H9 (cell line): ENCODE data around the gene VAMP2. TPM values are rescaled to one million over a fixed set of nuclear protein-coding genes. Genes with fewer than 3 reads are reported as not detected.

Experiments
- DNase-seq: peaks from one replicate; pipeline ENCODE4 v3.0.0-alpha.2; 2017
- H2AFZ ChIP-seq: one replicate; pipeline ENCODE4 v1.6.1; 2013; ENCODE audit warnings: mild to moderate bottlenecking, low read length, control low read depth, moderate library complexity
- H2AK5ac ChIP-seq: 2 replicates; pipeline ENCODE4 v1.6.1; 2013; ENCODE audit warnings: low read length, control low read depth, mixed read lengths; ENCODE audit not compliant: insufficient read length
- H2BK120ac ChIP-seq: one replicate; pipeline ENCODE4 v1.6.1; 2013; ENCODE audit warnings: low read depth, mild to moderate bottlenecking, low read length, control low read depth, inconsistent platforms; ENCODE audit not compliant: poor library complexity, severe bottlenecking
- H2BK12ac ChIP-seq: 2 replicates; pipeline ENCODE4 v1.6.1; 2013; ENCODE audit warnings: low read length, control low read depth, mixed read lengths, low read depth; ENCODE audit not compliant: insufficient read length
- H2BK15ac ChIP-seq: 2 replicates; pipeline ENCODE4 v1.6.1; 2013; ENCODE audit warnings: low read depth, low read length, control low read depth
- H2BK20ac ChIP-seq: one replicate; pipeline ENCODE4 v1.6.1; 2013; ENCODE audit warnings: low read depth, mild to moderate bottlenecking, low read length, control low read depth, inconsistent platforms; ENCODE audit not compliant: poor library complexity, severe bottlenecking
- H2BK5ac ChIP-seq: 2 replicates; pipeline ENCODE4 v1.6.1; 2013; ENCODE audit warnings: low read length, control low read depth, mixed read lengths; ENCODE audit not compliant: insufficient read length
- H3K14ac ChIP-seq: 2 replicates; pipeline ENCODE4 v1.6.1; 2013; ENCODE audit warnings: low read length, control low read depth; ENCODE audit not compliant: insufficient read depth
- H3K18ac ChIP-seq: 2 replicates; pipeline ENCODE4 v1.6.1; 2013; ENCODE audit warnings: low read depth, mild to moderate bottlenecking, mixed read lengths, low read length, control low read depth; ENCODE audit not compliant: insufficient read length
- H3K23ac ChIP-seq: 2 replicates; pipeline ENCODE4 v1.6.1; 2013; ENCODE audit warnings: low read length, control low read depth, mixed read lengths, low read depth; ENCODE audit not compliant: insufficient read length
- H3K23me2 ChIP-seq: 2 replicates; pipeline ENCODE4 v1.6.1; 2013; ENCODE audit warnings: low read depth, mild to moderate bottlenecking, mixed read lengths, low read length, control low read depth; ENCODE audit not compliant: insufficient read length, poor library complexity, severe bottlenecking
- H3K27ac ChIP-seq: 2 replicates; pipeline ENCODE4 v1.5.1; 2013; ENCODE audit warnings: low read length, control low read depth, mixed read lengths, low read depth; ENCODE audit not compliant: insufficient read length
- H3K27me3 ChIP-seq: 2 replicates; pipeline ENCODE4 v1.6.1; 2013; ENCODE audit warnings: low read length, control low read depth, inconsistent platforms; ENCODE audit not compliant: insufficient read depth
- H3K4ac ChIP-seq: 2 replicates; pipeline ENCODE4 v1.6.1; 2013; ENCODE audit warnings: low read depth, mild to moderate bottlenecking, control low read depth, inconsistent platforms, low read length, moderate library complexity
- H3K4me1 ChIP-seq: 2 replicates; pipeline ENCODE4 v1.6.1; 2013; ENCODE audit warnings: low read length, control low read depth, inconsistent platforms; ENCODE audit not compliant: insufficient read depth
- H3K4me2 ChIP-seq: 2 replicates; pipeline ENCODE4 v1.6.1; 2013; ENCODE audit warnings: low read length, control low read depth, mixed read lengths; ENCODE audit not compliant: insufficient read length, insufficient read depth
- H3K56ac ChIP-seq: 2 replicates; pipeline ENCODE4 v1.6.1; 2013; ENCODE audit warnings: low read depth, mild to moderate bottlenecking, mixed read lengths, low read length, control low read depth; ENCODE audit not compliant: insufficient read length
- H3K79me1 ChIP-seq: 2 replicates; pipeline ENCODE4 v1.6.1; 2013; ENCODE audit warnings: low read depth, mild to moderate bottlenecking, moderate library complexity, low read length, control low read depth, inconsistent platforms; ENCODE audit not compliant: insufficient read depth, poor library complexity, severe bottlenecking
- H3K79me2 ChIP-seq: 2 replicates; pipeline ENCODE4 v1.6.1; 2013; ENCODE audit warnings: low read length, control low read depth, inconsistent platforms; ENCODE audit not compliant: insufficient read depth
- H3K9ac ChIP-seq: 2 replicates; pipeline ENCODE4 v1.6.1; 2013; ENCODE audit warnings: low read length, control low read depth, mixed read lengths; ENCODE audit not compliant: insufficient read length; ENCODE audit errors: extremely low read depth
- H3K9me3 ChIP-seq: one replicate; pipeline ENCODE4 v1.6.1; 2013; ENCODE audit warnings: low read depth, low read length, inconsistent platforms; ENCODE audit not compliant: control insufficient read depth
- H3T11ph ChIP-seq: one replicate; pipeline ENCODE4 v1.6.1; 2013; ENCODE audit warnings: mild to moderate bottlenecking, low read length, control low read depth, inconsistent platforms
- H4K20me1 ChIP-seq: one replicate; pipeline ENCODE4 v1.6.1; 2013; ENCODE audit not compliant: control insufficient read depth, insufficient read length, insufficient read depth
- H4K5ac ChIP-seq: 2 replicates; pipeline ENCODE4 v1.6.1; 2013; ENCODE audit warnings: low read depth, mild to moderate bottlenecking, mixed read lengths, low read length, control low read depth; ENCODE audit not compliant: insufficient read length
- H4K8ac ChIP-seq: replicated peaks from 2 replicates; pipeline ENCODE4 v1.6.1; 2013; ENCODE audit warnings: low read length, control low read depth, mixed read lengths, low read depth; ENCODE audit not compliant: insufficient read length
- H4K91ac ChIP-seq: 2 replicates; pipeline ENCODE4 v1.6.1; 2013; ENCODE audit warnings: low read depth, mild to moderate bottlenecking, moderate library complexity, mixed read lengths, low read length, control low read depth; ENCODE audit not compliant: insufficient read length
- H3K27ac Mint-ChIP-seq, 3 experiments: 2 replicates in 2 of 3; 3 replicates in 1 of 3; pipeline ENCODE4 v1.8.0; 2020 to 2021; ENCODE audit warnings: mixed read lengths in 3 of 3, mild to moderate bottlenecking in 1 of 3, moderate library complexity in 1 of 3
- H3K27me3 Mint-ChIP-seq: 2 replicates; pipeline ENCODE4 v1.8.0; 2021; ENCODE audit warnings: low read depth, mild to moderate bottlenecking, moderate library complexity, mixed read lengths
- H3K36me3 Mint-ChIP-seq, 3 experiments: 2 replicates in 2 of 3; 3 replicates in 1 of 3; pipeline ENCODE4 v1.8.0; 2020 to 2021; ENCODE audit warnings: low read depth in 3 of 3, mixed read lengths in 3 of 3; ENCODE audit not compliant: insufficient read depth in 1 of 3
- H3K4me1 Mint-ChIP-seq, 2 experiments: 2 replicates each; pipeline ENCODE4 v1.8.0; 2020; ENCODE audit warnings: mixed read lengths in 2 of 2
- H3K4me3 Mint-ChIP-seq, 2 experiments: 2 replicates in 1 of 2; 3 replicates in 1 of 2; pipeline ENCODE4 v1.8.0; 2020 to 2021; ENCODE audit warnings: mild to moderate bottlenecking in 2 of 2, mixed read lengths in 2 of 2, moderate library complexity in 1 of 2
- H3K9me3 Mint-ChIP-seq, 2 experiments: 2 replicates in 1 of 2; 3 replicates in 1 of 2; pipeline ENCODE4 v1.8.0; 2020; ENCODE audit warnings: mild to moderate bottlenecking in 2 of 2, mixed read lengths in 2 of 2, moderate library complexity in 1 of 2
- whole genome bisulfite sequencing: extraction: QIAGEN DNeasy Blood & Tissue Kit; methylation state at CpG from one replicate; pipeline ENCODE4 v1.1.7; 2013; ENCODE audit warnings: missing lambda C conversion rate, low lambda C conversion rate, mixed read lengths; ENCODE audit not compliant: insufficient read length; ENCODE audit errors: extremely low coverage; 5-methylcytosine and 5-hydroxymethylcytosine counted together
- total RNA-seq: library from RNA; stranded (reverse); gene quantifications from 2 replicates; pipeline ENCODE4 v1.2.1, GENCODE V29; 2021
- TF ChIP-seq, protein P1 (sequence below): fragments of 200-600 bp; sonication (generic); conservative IDR thresholded peaks from 3 replicates; pipeline ENCODE4 v1.8.0; 2021; ENCODE audit warnings: antibody characterized with exemption, mild to moderate bottlenecking

The VAMP2 gene
- total RNA-seq, 1 experiment from 2014 or later: 22.8 TPM

DNA sequence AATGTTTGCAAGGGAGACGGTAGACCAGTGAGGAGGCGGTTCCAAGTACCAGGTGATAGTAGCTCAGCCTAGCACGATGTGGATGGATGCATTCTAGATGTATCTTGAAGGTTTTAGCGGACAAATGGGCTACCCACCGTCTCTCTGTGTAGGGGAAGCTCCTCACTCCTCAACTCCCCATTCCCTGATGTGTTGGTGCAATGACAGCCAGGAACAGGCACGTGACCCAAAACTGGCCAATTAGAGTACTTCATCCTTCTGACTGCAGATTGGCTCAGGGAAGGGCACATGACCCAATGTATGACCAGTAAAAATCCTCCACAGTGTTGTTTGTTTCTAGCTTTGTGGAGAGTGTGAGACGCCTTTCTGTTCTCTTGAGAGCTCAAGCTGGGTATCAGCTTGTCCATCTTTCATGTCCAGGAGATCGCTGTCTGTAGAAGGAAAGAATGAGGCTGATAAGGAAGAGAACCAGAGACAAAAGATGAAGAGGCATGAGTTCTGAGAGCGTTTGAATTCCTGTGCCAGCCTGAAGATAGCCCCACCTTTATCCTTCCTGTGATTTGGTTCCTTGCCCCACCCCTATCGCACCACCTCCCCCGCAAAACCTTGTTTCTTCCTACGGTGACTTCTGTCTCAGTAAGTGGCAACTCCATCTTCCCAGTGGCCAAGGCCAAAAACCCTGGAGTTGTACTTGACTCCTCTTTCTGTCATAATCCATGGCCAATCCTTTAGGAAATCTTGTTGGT lies 29.5 kb upstream of the VAMP2 start:
- peak overlapping the region; percentile 62 for H3K4me2 ChIP-seq
- H3T11ph ChIP-seq: no peak overlapping the region
- no peak overlapping the region for H4K5ac ChIP-seq
- Mint-ChIP-seq H3K27ac (no peak overlapping the region), H3K4me1 (peaks cover 8 to 15% of the 10 kb centered on the region in 2 experiments), H3K4me3 (no peak overlapping the region), H3K36me3 (no peaks in the 10 kb centered on the region), H3K27me3 (peaks cover 8% of the 10 kb centered on the region), H3K9me3 (no peaks in the 10 kb centered on the region)
- no peaks in the 10 kb centered on the region for H3K9me3 ChIP-seq
- H3K18ac ChIP-seq: peak overlapping the region; percentile 6
- no peak overlapping the region for H2AK5ac ChIP-seq
- DNase-seq: peak; percentile 97
- no peak overlapping the region for H2BK20ac ChIP-seq
- H3K56ac ChIP-seq: no peak overlapping the region
- H3K79me1 ChIP-seq: no peaks in the 10 kb centered on the region
- H3K27ac ChIP-seq: peak overlapping the region; percentile 23
- H3K4ac ChIP-seq: no peak overlapping the region
- TF ChIP-seq, protein P1, sequence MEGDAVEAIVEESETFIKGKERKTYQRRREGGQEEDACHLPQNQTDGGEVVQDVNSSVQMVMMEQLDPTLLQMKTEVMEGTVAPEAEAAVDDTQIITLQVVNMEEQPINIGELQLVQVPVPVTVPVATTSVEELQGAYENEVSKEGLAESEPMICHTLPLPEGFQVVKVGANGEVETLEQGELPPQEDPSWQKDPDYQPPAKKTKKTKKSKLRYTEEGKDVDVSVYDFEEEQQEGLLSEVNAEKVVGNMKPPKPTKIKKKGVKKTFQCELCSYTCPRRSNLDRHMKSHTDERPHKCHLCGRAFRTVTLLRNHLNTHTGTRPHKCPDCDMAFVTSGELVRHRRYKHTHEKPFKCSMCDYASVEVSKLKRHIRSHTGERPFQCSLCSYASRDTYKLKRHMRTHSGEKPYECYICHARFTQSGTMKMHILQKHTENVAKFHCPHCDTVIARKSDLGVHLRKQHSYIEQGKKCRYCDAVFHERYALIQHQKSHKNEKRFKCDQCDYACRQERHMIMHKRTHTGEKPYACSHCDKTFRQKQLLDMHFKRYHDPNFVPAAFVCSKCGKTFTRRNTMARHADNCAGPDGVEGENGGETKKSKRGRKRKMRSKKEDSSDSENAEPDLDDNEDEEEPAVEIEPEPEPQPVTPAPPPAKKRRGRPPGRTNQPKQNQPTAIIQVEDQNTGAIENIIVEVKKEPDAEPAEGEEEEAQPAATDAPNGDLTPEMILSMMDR: no peak
- no peaks in the 10 kb centered on the region for H3K79me2 ChIP-seq
- WGBS: no CpG with 5 or more reads among the region's 12 CpGs
- H3K27me3 ChIP-seq: peaks cover 2% of the 10 kb centered on the region; the same call in 1 of the 2 replicates
- H3K9ac ChIP-seq: peak overlapping the region; percentile 48
- peaks cover under 1% of the 10 kb centered on the region for H4K20me1 ChIP-seq
- H4K8ac ChIP-seq: no peak overlapping the region
- H4K91ac ChIP-seq: no peak overlapping the region
- H3K4me1 ChIP-seq: peaks cover 9% of the 10 kb centered on the region; the same call in 1 of the 2 replicates
- no peak overlapping the region for H2AFZ ChIP-seq
- H3K14ac ChIP-seq: no peak overlapping the region
- no peak overlapping the region for H3K23ac ChIP-seq
- no peak overlapping the region for H2BK5ac ChIP-seq
- peaks cover 10% of the 10 kb centered on the region for H3K23me2 ChIP-seq
- no peak overlapping the region for H2BK120ac ChIP-seq
- no peak overlapping the region for H2BK12ac ChIP-seq
- H2BK15ac ChIP-seq: no peak overlapping the region
